GM18858 (cell line): ENCODE measurements around the gene KATNAL2.
A peak's percentile ranks its signal among the peaks of the same experiment; 100 is the strongest.

Experiments
- ATAC-seq: cut with Tn5 transposase; IDR thresholded peaks from one replicate; pipeline ENCODE4 v1.9.1; 2021; ENCODE audit not compliant: unreplicated experiment

The KATNAL2 gene

DNA sequence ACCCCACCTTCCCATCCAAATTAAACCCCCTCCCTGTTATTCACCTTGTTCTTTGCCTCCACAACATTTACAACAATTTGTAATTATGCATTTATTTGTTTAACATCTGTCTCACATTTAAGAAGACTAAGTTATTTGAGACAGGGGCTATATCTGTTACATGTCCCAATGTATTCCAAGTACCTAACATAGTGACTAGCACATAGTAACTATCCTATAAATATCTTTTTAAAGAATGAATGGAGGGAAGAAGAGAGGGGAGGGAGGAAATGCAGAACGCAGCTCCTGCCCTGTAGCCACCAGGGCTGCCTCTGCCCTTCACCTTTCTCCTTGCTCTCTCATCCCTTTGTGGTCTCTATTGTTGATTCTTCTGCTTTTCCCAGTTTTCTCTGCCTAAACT, 192.3 kb downstream of the KATNAL2 start:
- ATAC-seq = no peak

DNA sequence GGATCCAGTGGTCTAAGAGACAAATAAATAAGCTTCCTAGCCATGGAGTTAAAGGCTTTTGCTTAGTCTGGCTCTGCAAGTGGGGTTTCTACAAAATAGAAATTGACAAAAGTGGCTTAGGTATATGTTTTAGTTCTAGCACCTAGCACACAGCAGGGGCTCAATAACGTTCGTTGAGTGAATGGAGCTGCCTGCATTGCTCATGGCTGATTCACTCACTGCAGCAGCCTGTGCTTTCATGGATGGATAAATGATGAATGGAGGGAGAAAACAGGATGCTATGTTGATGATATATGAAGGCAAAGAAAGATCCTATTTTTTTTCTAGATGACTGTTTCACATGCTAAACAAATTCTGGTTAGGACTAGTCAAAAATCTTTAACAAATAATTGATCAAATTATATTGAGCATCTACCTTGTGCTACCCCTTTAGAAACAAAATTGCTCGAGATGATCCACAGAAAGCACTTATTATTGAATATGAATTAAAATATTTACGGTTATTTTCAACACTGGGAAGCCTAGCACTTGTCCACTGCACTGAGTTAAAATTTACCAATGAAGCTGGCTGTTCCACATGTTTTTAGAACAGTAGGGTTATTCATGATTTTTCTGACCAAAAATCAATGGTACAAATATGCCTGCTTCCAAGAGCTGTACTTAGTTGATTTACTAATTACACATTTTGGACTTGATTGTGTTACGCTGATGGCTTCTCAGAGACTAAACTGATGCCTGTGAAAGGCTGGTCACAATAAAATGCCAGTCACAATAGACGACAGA, 193.3 kb downstream of the KATNAL2 start:
- no peak for ATAC-seq

DNA sequence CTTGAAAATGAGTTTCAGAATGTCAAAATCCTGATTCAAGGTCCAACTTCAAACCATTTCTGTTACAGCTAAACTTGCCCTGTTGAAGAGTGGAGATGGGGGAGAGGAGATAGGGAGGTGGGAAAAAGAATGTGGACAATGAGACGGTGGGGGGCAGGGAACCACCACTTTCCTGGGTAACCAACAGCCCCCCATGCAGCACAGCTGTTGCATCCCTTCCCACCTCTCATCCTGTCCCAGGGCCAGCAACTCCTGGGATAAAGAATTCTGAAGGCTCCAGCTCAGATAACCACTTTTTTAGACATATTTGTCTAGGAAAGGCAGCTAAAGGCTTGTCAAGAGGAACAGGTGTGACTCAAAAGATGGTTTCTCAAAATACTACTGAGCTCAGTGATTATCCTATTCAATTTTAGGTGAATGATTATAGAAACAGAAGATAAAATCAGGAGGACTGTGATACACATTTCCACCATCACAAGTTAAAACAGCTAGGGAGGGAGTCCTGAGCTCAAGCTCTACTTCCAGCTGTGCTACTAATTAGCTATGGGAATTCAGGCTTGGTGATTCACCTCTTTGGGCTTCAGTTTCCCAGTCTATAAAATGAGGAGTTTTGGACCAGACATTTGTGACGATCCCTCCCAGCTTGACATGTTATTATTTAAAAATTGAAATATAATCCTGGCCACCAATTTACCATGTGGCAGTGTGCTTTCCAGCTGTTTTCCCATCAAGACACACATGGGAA, 196.6 kb downstream of the KATNAL2 start:
- ATAC-seq = no peak

DNA sequence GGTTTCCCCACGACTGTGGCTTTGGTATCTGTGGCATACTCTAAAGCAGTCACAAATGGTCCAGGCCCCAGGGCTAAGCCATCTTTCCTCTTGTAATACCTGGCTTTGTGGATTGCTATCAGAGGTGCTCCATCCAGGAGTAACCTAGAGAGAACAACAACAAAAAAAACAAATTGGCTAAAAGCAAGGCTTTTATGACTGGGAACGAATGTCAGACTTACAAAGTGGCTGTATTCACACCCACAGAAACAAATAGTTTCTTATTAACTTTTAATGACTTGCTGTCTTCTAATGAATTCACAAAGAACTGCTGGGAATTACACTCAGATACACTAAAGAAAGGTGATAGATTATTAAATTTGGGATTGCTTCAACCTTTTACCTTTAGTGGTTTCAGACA, 197.8 kb downstream of the KATNAL2 start:
- no peak for ATAC-seq

DNA sequence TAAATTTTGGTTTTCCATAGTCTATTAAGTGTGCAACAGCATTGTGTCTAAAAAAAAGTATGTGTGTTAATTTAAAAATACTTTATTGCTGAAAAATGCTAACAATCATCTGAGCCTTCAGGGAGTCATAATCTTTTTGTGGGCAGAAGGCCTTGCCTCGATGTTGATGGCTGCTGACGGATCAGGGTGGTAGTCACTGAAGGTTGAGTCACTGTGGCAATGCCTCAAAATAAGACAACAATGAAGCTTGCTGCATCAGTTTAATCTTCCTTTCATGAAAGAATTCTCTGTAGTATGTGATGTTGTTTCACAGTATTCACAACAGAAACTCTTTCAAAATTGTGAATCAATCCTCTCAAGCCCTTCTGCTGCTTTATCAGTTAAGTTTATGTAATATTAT, 201.6 kb downstream of the KATNAL2 start:
- no peak for ATAC-seq

DNA sequence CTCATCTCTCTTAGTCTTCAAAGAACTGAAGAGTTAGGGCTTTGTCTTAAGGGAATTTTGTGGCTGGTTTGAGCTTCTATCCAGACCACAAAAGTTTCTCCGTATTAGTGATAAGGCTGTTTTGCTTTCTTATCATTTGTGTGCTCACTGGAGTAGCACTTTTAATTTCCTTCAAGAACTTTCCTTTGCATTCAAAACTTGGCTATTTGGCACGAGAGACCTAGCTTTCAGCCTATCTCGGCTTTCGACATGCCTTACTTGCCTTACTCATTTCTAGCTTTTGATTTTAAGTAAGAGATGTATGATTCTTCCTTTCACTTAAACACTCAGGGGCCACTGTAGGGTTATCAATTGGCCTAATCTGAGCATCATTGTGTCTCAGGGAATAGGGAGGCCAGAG, 203.0 kb downstream of the KATNAL2 start:
- ATAC-seq = peak; percentile 90

DNA sequence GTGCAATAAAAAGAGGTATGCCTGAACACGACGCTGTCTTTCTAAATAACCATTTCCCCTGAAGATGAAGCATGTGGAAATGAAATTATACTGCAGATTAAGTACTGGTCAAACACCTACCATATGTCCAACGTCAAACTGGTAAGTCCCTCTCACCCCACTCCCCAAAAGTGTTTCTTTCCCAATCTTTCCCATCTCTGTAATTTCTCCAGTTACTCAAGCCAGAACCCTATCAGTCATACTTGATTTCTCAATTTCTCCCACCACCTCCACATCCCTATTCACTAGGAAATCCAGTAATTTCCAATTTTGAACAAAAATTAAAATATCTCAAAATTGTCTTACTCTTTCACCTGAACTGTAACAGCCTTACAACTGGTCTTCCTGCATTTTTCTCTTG, 203.7 kb downstream of the KATNAL2 start:
- no peak for ATAC-seq

DNA sequence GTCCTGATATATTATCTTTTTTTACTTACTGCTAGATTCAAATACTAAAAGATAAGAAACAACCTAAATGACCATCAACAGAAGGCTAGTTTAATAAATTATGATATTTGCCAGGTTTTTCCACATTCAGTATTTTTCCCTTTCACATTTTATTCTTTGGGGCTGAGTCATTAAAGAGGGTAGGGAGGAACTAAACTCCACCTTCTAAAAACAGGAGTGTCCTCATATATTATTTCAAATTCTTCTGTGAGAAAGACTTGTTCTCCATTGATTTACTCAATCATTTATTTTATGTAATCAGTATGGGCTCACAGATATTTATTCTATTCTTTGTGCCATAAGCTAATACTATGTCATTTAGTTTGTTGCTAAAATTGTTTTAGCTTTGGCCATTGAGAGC, 223.9 kb downstream of the KATNAL2 start:
- ATAC-seq = no peak

DNA sequence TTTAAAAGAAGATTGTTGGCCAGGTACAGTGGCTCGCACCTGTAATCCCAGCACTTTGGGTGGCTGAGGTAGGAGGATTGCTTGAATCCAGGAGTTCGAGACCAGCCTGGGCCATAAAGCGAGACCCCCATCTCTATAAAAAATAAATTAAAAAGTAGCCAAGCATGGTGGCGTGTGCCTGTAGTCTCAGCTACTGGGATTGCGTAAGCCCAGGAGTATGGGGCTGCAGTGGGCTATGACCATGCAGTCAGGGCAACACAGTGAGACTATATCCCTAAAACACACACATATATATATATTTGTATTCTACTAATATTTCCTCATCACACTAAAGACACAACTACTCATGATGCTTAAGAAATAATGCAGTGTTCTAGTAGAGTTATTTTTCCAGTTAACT, 225.8 kb downstream of the KATNAL2 start:
- no peak for ATAC-seq

DNA sequence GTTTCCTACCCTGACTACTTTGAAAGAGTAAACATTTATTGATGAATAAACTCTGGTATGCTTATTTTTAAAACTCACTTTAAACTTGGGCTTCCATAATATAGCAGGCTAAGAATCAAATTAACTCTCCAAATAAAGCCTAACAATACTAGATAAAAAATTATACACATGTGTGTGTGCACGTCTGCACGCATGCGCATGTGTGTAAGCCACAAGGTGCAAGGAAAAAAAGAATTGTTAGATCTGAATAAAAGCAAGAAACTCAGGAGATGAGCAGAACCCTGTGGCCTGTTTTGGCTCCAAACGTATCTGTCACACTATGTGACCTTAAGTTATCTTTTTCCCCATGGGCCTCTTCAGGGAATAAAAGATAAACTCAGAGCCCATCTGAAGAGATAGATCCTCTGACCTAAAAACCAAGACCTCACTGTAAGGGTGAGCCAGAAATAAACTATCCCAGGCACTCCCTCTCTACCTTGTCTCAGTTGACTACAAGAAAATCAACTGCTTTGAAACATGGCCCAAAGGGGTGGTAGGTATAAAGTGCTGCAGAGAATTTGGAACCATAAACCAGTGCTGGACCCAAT, 226.6 kb downstream of the KATNAL2 start:
- ATAC-seq = no peak

DNA sequence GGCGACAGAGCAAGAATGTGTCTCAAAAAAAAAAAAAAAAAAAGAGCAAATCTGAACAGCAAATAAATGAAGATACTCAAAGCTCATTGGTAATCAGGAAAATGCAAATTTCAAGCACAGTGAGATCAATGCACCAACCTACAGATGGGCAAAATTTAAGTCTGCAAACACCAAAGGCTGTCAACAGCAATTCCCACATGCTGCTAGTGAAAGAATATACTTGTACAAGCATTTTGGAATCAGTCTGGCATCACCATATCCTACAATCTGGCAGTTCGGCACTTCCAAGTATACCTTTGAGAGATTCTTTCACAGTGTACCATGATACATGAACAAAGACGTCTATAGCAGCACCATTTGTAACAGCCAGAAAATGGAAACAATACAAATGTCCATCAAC, 228.8 kb downstream of the KATNAL2 start:
- no peak for ATAC-seq

DNA sequence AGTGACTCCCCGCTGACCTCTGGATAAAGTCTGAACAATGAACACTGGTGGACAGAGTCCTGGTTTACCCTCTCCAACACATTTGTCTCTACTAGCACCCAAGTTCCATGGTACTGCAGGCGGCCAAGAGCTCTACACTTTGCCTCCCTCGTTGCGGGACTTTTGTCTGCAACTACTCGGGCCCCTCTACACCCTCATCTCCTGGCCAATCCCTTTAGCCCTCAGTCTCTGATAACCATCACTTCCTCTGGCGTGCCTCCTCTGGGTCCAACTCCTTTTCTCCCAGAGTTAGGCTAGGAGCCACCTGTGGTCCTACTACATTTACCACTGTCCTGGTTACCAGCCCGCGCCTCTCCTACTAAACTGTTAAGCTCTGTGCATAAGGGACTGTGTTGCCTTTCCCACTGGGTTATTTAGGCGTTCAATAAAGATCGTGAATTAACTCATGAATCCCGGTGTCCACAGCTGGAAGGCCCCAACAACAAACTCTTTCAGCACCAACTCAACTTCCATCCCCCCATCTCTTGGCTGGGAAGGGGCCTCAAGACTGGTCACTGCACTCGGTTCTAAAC, 232.1 kb downstream of the KATNAL2 start:
- no peak for ATAC-seq

DNA sequence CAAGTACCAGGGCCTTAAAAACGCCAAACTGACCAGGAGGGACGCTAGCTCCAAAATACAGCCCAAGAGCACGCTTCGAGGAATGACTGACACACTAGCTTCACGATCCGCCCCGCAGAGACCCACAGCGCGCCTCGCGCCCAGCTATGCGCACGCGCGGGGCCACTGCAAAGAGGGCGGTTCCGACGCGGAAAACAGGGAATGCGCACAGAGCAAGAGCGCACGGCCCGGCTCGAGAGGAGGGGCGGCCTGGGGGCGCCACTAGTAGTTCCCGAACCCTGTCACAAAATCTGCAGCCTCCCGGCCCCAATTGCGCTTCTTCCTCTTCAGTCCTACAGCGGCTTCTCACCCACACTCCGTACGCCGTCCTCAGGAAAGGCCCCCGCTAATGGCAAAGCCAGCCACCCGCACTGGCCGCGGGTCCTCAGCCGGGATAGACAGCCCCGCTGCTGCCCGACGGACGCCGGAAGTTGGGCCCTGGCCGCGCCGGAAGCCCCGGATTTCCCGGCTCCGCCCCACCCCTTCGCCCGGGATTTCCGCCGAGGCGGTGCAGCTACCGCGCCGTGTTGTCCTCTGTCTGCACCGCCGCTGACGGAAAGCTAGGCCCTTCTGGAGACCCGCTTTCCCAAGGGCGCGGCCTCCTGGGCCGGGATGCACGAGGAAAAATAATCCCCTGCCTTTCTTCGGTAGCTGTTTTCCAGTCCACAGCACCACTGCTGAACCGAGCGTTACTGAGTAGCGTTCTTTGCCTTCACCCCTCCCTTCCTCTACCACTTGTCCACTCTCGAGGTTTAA, 232.8 kb downstream of the KATNAL2 start, which contains the start of gene HDHD2:
TSS of gene HDHD2 (minus strand) at position 472 of the 795 bp plus-strand sequence. CDS start 14,061 bp downstream, outside the sequence.
- ATAC-seq = peak; percentile 79

DNA sequence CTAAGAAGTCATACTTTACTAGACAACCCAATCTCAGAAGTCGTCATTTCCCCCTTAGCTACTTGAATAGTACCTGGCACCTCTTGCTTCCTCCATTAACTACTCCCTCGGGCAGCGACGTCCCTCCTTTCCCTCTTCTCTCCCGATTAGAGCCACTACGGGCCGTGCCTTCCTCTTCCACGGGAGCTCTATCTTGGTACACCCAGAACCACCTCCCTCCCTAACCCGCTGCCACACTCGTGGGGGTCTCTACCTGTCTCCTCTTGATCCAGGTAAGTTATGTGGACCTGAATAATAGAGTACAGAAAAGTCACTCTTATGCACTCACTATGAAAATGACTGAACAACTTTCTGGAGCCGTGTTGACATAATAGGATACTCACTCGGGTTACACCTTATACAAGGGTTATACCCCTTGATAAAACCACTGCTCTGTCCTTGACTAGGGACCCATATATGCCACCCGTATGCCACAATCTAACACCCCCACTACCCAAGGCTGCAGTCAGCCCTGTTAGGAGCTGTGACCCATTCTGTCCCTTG, 233.5 kb downstream of the KATNAL2 start:
- no peak for ATAC-seq

DNA sequence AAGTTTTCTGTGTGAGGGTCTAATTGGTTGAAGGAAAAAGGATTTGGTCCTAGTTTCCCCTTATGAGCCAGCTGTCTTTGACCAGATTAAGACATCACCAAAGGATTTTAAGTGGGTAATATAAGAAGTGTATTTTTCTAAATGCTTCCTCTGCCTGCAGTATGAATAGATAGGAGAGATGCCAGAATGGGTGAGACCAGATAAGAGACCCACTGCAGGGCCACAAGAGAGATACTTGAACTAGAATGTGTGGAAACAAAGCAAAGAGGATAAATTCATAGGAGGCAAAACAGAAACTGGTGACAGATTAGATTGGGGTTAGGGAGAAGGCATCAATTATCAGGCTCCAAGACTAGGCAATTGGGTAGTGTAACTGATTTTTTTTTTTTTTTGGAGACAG, 234.0 kb downstream of the KATNAL2 start:
- no peak for ATAC-seq
